Measurements from ENCODE around the gene HOXC4.
A peak's percentile ranks its signal among the peaks of the same experiment; 100 is the strongest.

DNA sequence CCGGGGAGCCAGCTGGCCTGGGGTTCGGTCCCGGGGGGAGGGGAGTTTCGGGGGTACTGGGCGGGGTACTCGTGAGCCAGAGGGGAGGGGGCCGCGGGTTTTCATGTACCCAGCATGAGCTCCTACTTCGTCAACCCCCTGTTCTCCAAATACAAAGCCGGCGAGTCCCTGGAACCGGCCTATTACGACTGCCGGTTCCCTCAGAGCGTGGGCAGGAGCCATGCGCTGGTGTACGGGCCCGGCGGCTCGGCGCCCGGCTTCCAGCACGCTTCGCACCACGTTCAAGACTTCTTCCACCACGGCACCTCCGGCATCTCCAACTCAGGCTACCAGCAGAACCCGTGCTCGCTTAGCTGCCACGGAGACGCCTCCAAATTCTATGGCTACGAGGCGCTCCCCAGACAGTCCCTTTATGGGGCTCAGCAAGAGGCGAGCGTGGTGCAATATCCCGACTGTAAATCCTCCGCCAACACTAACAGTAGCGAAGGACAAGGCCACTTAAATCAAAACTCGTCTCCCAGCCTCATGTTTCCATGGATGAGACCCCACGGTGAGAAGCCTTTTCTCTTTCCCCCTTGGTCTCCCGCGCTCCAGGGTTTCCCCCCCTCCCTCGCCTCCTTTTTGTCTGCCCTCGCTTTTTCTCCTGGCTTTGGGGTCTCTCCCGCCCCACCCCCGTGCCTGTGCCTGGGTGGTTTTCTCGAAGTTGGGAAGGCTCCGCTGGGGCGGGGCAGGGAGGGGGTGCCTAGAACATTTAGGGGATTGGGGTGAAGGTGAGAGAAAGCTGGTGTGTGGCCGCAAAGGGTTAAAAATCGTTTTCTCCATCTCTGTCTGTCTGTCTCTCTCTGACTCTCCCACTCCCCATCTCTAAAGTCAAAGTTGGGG lies 44.2 kb upstream of the HOXC4 start:
- TF ChIP-seq, protein P1, sequence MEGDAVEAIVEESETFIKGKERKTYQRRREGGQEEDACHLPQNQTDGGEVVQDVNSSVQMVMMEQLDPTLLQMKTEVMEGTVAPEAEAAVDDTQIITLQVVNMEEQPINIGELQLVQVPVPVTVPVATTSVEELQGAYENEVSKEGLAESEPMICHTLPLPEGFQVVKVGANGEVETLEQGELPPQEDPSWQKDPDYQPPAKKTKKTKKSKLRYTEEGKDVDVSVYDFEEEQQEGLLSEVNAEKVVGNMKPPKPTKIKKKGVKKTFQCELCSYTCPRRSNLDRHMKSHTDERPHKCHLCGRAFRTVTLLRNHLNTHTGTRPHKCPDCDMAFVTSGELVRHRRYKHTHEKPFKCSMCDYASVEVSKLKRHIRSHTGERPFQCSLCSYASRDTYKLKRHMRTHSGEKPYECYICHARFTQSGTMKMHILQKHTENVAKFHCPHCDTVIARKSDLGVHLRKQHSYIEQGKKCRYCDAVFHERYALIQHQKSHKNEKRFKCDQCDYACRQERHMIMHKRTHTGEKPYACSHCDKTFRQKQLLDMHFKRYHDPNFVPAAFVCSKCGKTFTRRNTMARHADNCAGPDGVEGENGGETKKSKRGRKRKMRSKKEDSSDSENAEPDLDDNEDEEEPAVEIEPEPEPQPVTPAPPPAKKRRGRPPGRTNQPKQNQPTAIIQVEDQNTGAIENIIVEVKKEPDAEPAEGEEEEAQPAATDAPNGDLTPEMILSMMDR (IDR thresholded peaks at IDR 0.05; ENCODE audit: insufficient read depth, low read depth, low read length), result no peak
- peak; percentile 99 for TF ChIP-seq EZH2 (IDR thresholded peaks at IDR 0.05; ENCODE audit: insufficient read depth, low read length)
